Left lung (tissue), 10 donors: Measurements from ENCODE around the gene PLD2. TPM values are rescaled to one million over a fixed set of nuclear protein-coding genes. Genes with fewer than 3 reads are reported as not detected.
A peak's percentile ranks its signal among the peaks of the same experiment; 100 is the strongest.

Source experiments
- ATAC-seq: fragments of 200-7000 bp; cut with Tn5 transposase; one replicate; pipeline ENCODE4 v1.9.1; 2020; ENCODE audit warnings: moderate library complexity
- DNase-seq, 4 donors: peaks; one replicate each; pipeline ENCODE4 v3.0.0-alpha.2; 2013 to 2020
- H3K27ac ChIP-seq, 2 donors: fragments of 200-600 bp; sonication (generic) in 1 of 2; one replicate each; pipeline versions ENCODE4 v1.5.0 to v1.8.0; 2020 to 2021
- H3K27me3 ChIP-seq, 2 donors: fragments of 200-600 bp; sonication (generic) in 1 of 2; one replicate each; pipeline versions ENCODE4 v1.5.0 to v1.8.0; 2020 to 2021
- H3K36me3 ChIP-seq, 2 donors: fragments of 200-600 bp; sonication (generic) in 1 of 2; one replicate each; pipeline versions ENCODE4 v1.5.0 to v1.8.0; 2020 to 2021
- H3K4me1 ChIP-seq, 2 donors: fragments of 200-600 bp; one replicate each; pipeline ENCODE4 v1.8.0; 2021
- H3K4me3 ChIP-seq, 2 donors: fragments of 200-600 bp; sonication (generic) in 1 of 2; one replicate each; pipeline versions ENCODE4 v1.5.0 to v1.8.0; 2020 to 2021; ENCODE audit warnings: mild to moderate bottlenecking in 1 of 2
- H3K9me3 ChIP-seq, 2 donors: fragments of 200-600 bp; sonication (generic) in 1 of 2; one replicate each; pipeline versions ENCODE4 v1.5.0 to v1.8.0; 2020 to 2021
- intact Hi-C, 2 donors: fragments of 100-400 bp; cut with DNase I; formaldehyde crosslinking; loops; one replicate each; pipeline versions ENCODE4 v1.11.2 to v1.14.2; 2022
- polyA plus RNA-seq, 6 donors: library from polyadenylated mRNA; unstranded; fragments of 120-200 nt; gene quantifications; one replicate each; pipeline ENCODE4 v1.2.1, GENCODE V29; 2013; ENCODE audit not compliant: insufficient read length in 6 of 6
- total RNA-seq, 2 donors: library from RNA; stranded (reverse); fragmentation: NEBNext Ultra II Directional; extraction: Animal tissue kit (Norgen Biotek cat#: 25700); gene quantifications; one replicate each; pipeline ENCODE4 v1.2.1, GENCODE V29; 2021
- TF ChIP-seq, protein P1 (sequence below), 2 donors: fragments of 200-600 bp; sonication (generic) in 1 of 2; IDR thresholded peaks; one replicate each; pipeline versions ENCODE4 v1.5.0 to v1.8.0; 2021; ENCODE audit warnings: antibody characterized with exemption in 2 of 2
- donor health status: DM: no; HTN: yes; CAD: no.
- donor health status: DM: no; HTN: no; CAD: no.

PLD2 gene
- total and polyA plus RNA-seq, 8 donors, result 30.0 to 70.0 (median 59.0) TPM

DNA sequence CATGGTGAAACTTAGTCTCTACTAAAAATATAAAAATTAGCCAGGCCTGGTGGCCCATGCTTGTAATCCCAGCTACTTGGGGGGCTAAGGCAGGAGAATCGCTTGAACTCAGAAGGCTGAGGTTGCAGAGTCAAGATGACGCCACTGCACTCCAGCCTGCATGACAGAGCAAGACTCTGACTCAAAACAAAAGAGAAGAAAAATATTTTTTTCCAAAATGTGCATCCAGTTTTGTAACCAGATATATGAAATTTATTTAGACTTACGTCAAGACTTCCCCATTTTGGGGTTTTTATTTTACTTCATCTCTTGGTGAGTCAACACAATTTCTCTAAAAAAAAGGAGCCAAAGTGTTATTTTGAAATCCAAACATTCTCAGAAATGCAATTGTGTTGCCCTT lies 40.8 kb upstream of the PLD2 start:
- Histone ChIP-seq H3K27ac (peak overlapping the region; percentile 59 to 89), H3K4me3 (no peak overlapping the region), H3K4me1 (peaks cover 0 to 57% of the 10 kb centered on the region in 2 donors), H3K27me3 (no peaks in the 10 kb centered on the region), H3K36me3 (no peaks in the 10 kb centered on the region), H3K9me3 (no peaks in the 10 kb centered on the region)
- peak in 1 of 4 donors; percentile 66 for DNase-seq
- TF ChIP-seq, protein P1, sequence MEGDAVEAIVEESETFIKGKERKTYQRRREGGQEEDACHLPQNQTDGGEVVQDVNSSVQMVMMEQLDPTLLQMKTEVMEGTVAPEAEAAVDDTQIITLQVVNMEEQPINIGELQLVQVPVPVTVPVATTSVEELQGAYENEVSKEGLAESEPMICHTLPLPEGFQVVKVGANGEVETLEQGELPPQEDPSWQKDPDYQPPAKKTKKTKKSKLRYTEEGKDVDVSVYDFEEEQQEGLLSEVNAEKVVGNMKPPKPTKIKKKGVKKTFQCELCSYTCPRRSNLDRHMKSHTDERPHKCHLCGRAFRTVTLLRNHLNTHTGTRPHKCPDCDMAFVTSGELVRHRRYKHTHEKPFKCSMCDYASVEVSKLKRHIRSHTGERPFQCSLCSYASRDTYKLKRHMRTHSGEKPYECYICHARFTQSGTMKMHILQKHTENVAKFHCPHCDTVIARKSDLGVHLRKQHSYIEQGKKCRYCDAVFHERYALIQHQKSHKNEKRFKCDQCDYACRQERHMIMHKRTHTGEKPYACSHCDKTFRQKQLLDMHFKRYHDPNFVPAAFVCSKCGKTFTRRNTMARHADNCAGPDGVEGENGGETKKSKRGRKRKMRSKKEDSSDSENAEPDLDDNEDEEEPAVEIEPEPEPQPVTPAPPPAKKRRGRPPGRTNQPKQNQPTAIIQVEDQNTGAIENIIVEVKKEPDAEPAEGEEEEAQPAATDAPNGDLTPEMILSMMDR (IDR thresholded peaks at IDR 0.05), result no peak
- intact Hi-C loops, result no loop called here
- ATAC-seq, result peak; percentile 55

GRCh38 chr17:4766723-4767122 lies 40.2 kb upstream of the PLD2 start:
- Histone ChIP-seq H3K4me1 (peaks cover 0 to 57% of the 10 kb centered on the region in 2 donors), H3K4me3 (no peak overlapping the region), H3K9me3 (no peaks in the 10 kb centered on the region), H3K36me3 (no peaks in the 10 kb centered on the region), H3K27ac (peak overlapping the region; percentile 41 to 89), H3K27me3 (peaks cover 0 to 4% of the 10 kb centered on the region in 2 donors)
- TF ChIP-seq, protein P1 (IDR thresholded peaks at IDR 0.05), result no peak
- no peak for DNase-seq
- peak; percentile 39 for ATAC-seq
- intact Hi-C loops, result no loop called here

- no peaks in the 10 kb centered on the region for H3K36me3 ChIP-seq
- TF ChIP-seq, protein P1 (IDR thresholded peaks at IDR 0.05), result no peak
- no peak overlapping the region for H3K4me3 ChIP-seq
- H3K9me3 ChIP-seq, result no peaks in the 10 kb centered on the region
- peaks cover 0 to 18% of the 10 kb centered on the region in 2 donors for H3K27me3 ChIP-seq
- DNase-seq (no peak), ATAC-seq (peak; percentile 12)
- H3K4me1 ChIP-seq, result peaks cover 0 to 57% of the 10 kb centered on the region in 2 donors
- intact Hi-C loops, result no loop called here
- peak overlapping the region in 1 of 2 donors; percentile 61 for H3K27ac ChIP-seq
Observed at GRCh38 chr17:4768298-4768697, 38.7 kb upstream of the PLD2 start.

DNA sequence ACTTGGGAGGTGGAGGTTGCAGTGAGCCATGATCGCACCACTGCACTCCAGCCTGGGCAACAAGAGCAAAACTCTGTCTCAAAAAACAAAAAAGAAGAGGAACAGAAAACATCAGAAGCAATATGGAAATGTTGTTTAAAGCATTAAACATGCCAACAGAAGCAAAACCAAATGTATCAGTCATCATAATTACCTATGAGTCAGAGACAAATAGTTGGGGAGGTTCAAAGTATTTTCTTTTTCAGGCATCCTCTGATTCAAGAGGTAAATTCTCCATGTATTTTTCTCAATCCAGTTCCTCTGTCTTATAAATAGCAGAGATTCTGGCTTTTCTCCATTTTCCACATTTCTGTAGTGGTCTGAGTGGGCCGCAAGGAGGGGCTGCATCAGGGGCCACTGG lies 37.3 kb upstream of the PLD2 start:
- intact Hi-C loops, result no loop called here
- Histone ChIP-seq H3K36me3 (no peaks in the 10 kb centered on the region), H3K9me3 (no peaks in the 10 kb centered on the region), H3K4me3 (no peak overlapping the region), H3K4me1 (peaks cover 0 to 47% of the 10 kb centered on the region in 2 donors), H3K27me3 (peaks cover 0 to 28% of the 10 kb centered on the region in 2 donors), H3K27ac (peak overlapping the region in 1 of 2 donors; percentile 57)
- DNase-seq (no peak), ATAC-seq (no peak)
- TF ChIP-seq, protein P1 (IDR thresholded peaks at IDR 0.05), result no peak

DNA sequence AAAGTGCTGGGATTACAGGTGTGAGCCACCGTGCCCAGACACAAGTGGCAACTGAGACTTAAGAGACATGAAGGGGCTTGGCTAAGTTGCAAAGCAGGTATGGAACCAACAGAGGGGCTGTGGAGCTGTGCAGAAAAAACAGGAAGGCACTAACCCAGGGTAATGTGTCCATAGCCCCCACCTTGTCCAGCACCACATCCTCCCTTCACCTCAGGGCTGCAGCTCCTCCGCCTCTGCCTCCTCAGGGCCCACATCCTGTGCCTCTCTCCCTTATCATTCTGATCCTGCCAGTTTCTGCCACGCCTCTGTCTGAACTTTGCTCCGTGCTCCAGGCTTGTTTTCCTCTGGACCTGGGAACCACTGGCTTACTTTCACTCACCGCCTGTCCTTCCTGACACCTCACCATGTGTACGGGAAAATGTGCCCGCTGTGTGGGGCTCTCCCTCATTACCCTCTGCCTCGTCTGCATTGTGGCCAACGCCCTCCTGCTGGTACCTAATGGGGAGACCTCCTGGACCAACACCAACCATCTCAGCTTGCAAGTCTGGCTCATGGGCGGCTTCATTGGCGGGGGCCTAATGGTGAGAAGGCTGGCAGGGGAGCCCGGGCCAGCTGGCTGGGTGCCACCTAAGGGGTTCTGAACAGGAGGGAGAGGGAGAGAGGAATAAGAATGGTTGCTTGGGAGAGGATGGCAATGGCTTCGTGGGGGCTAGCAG lies 35.3 kb upstream of the PLD2 start, which contains the start of gene TM4SF5:
TM4SF5 (plus strand) TSS at position 368 of the 716 bp plus-strand sequence; CDS start at position 405, 37 bp downstream.
- Histone ChIP-seq H3K4me3 (no peak within 1 kb of the TSS), H3K27me3 (peaks cover 0 to 37% of the 10 kb centered on the region in 2 donors), H3K4me1 (peaks cover 0 to 26% of the 10 kb centered on the region in 2 donors), H3K36me3 (no peaks in the 10 kb centered on the region), H3K27ac (no peak within 1 kb of the TSS), H3K9me3 (no peaks in the 10 kb centered on the region)
- TF ChIP-seq, protein P1 (IDR thresholded peaks at IDR 0.05), result no peak
- no peak for DNase-seq
- intact Hi-C loops, result no loop called here
- no peak for ATAC-seq
